ENCODE data around the gene SNU13.
"Not testable (repeated sequence)": the region's sequence is repeated elsewhere in the genome, so short reads cannot be mapped to it uniquely, and the experiment has no call there.

SNU13 gene

DNA sequence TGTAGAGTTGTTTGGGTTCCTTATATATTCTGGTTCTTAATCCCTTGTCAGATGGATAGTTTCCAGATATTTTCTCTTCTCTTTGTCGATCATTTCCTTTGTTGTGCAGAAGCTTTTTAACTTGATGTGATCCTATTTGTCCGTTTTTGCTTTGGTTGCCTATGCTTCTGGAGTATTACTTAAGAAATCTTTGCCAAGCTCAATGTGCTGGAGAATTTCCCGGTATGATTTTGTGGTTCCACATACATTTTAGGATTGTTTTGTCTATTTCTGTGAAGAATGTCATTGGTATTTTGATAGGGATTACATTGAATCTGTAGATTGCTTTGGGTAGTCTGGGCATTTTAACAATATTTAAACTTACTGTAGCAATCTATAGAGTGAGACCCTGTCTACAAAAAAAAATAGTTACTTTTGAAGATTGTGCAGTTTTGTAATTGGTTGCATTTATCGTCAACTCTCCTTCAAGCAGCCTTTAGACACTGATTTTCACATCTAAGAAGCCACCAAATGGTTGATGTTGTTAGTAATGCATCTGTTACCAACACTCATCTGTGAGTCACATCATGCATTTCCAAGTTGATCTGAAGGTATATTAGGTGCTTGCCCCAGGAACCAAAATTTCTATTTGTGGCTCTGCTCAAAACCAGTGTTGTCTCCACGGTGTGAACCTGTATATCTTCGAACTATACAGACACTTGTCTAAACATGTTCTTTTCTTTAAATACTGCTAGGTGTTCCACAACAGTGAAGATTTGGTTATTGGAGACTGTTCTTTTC lies 46.1 kb downstream of the SNU13 start:
- TF ChIP-seq, protein P1, sequence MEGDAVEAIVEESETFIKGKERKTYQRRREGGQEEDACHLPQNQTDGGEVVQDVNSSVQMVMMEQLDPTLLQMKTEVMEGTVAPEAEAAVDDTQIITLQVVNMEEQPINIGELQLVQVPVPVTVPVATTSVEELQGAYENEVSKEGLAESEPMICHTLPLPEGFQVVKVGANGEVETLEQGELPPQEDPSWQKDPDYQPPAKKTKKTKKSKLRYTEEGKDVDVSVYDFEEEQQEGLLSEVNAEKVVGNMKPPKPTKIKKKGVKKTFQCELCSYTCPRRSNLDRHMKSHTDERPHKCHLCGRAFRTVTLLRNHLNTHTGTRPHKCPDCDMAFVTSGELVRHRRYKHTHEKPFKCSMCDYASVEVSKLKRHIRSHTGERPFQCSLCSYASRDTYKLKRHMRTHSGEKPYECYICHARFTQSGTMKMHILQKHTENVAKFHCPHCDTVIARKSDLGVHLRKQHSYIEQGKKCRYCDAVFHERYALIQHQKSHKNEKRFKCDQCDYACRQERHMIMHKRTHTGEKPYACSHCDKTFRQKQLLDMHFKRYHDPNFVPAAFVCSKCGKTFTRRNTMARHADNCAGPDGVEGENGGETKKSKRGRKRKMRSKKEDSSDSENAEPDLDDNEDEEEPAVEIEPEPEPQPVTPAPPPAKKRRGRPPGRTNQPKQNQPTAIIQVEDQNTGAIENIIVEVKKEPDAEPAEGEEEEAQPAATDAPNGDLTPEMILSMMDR (IDR thresholded peaks at IDR 0.05; ENCODE audit: unreplicated experiment in 3 of 3) = no peak
- no peak overlapping the region for H3K27ac Mint-ChIP-seq
- H3K36me3 Mint-ChIP-seq (ENCODE audit: low read depth) = peaks cover 70% of the 10 kb centered on the region
- H3K27me3 Mint-ChIP-seq (ENCODE audit: low read depth) = no peaks in the 10 kb centered on the region
- no peak overlapping the region for H3K4me3 Mint-ChIP-seq
- no peaks in the 10 kb centered on the region for H3K9me3 Mint-ChIP-seq
- no peaks in the 10 kb centered on the region for H3K4me1 Mint-ChIP-seq

DNA sequence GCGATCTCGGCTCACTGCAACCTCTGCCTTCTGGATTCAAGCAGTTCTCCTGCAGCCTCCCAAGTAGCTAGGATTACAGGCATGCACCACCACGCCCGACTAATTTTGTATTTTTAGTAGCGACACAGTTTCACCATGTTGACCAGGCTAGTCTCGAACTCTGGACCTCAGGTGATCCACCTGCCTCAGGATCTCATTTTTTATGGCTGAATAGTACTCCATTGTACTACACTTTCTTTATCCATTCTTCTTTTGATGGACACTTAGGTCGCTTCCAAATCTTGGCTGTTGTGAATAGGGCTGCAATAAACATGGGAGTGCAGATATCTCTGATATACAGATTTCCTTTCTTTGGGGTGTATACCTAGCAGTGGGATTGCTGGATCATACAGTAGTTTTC lies 46.8 kb downstream of the SNU13 start:
- H3K27ac Mint-ChIP-seq = no peak overlapping the region
- no peaks in the 10 kb centered on the region for H3K27me3 Mint-ChIP-seq (ENCODE audit: low read depth)
- TF ChIP-seq, protein P1 (IDR thresholded peaks at IDR 0.05; ENCODE audit: unreplicated experiment in 3 of 3) = no peak
- H3K9me3 Mint-ChIP-seq = no peaks in the 10 kb centered on the region
- no peak overlapping the region for H3K4me3 Mint-ChIP-seq
- peaks cover 71% of the 10 kb centered on the region for H3K36me3 Mint-ChIP-seq (ENCODE audit: low read depth)
- no peaks in the 10 kb centered on the region for H3K4me1 Mint-ChIP-seq

DNA sequence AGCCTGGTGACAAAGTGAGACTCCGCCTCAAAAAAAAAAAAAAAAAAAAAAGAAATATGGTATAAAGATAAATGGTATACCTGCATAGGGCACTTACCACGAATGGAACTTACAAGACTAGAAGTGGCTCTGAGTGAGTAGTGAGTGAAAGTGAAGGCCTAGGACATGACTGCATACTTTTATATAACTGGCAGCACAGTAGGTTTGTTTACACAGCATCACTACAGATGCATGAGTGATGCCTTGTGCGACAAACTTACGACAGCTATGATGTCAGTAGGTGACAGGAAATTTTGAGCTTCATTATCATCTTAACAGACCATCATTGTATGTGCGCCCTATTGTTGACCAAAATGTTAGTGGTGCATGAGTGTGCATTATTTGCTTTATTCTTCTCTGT lies 49.9 kb downstream of the SNU13 start:
- H3K27me3 Mint-ChIP-seq (ENCODE audit: low read depth) = no peaks in the 10 kb centered on the region
- H3K4me3 Mint-ChIP-seq = no peak overlapping the region
- TF ChIP-seq, protein P1 (IDR thresholded peaks at IDR 0.05; ENCODE audit: unreplicated experiment in 3 of 3) = no peak
- no peaks in the 10 kb centered on the region for H3K9me3 Mint-ChIP-seq
- peaks cover 80% of the 10 kb centered on the region for H3K36me3 Mint-ChIP-seq (ENCODE audit: low read depth)
- no peak overlapping the region for H3K27ac Mint-ChIP-seq
- no peaks in the 10 kb centered on the region for H3K4me1 Mint-ChIP-seq

DNA sequence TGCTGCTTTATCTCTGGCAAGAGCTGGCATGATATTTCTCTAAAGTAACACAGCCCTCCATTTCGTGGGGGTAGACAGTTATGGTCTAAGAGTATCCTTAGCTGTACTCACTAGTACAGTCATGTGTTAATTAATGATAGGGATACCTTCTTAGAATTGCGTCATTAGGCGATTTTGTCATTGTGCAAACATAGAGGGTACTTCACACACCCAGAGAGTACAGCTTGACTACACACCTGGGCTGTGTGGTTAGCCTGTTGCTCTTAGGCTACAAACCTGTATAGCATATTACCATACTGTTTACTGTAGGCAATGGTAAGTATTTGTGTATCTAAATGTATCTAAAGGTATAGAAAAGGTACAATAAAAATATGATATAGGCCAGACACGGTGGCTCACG lies 50.5 kb downstream of the SNU13 start:
- Mint-ChIP-seq H3K4me1 (no peaks in the 10 kb centered on the region), H3K9me3 (no peaks in the 10 kb centered on the region), H3K27me3 (ENCODE audit: low read depth) (no peaks in the 10 kb centered on the region), H3K4me3 (no peak overlapping the region), H3K27ac (no peak overlapping the region), H3K36me3 (ENCODE audit: low read depth) (peaks cover 84% of the 10 kb centered on the region)
- TF ChIP-seq, protein P1 (IDR thresholded peaks at IDR 0.05; ENCODE audit: unreplicated experiment in 3 of 3) = no peak

DNA sequence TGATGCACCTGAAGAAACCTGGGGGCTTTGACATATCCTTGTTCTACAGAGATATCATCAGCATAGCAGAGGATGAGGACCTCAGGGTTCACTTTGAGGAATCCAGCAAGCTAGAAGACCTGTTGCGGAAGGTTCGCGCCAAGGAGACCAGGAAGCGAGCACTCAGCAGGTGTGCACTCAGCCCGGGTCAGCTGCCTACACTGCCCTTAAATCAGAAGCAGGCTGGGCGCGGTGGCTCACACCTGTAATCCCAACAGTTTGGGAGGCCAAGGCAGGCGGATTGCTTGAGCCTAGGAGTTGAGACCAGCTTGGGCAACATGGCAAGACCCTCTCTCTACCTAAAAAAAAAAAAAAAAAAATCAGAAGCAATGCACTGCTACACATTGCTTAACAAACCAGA lies 51.0 kb downstream of the SNU13 start:
- H3K27me3 Mint-ChIP-seq (ENCODE audit: low read depth); H3K9me3 Mint-ChIP-seq; H3K27ac Mint-ChIP-seq; H3K4me1 Mint-ChIP-seq; H3K4me3 Mint-ChIP-seq: not testable (repeated sequence)
- peaks cover 84% of the 10 kb centered on the region for H3K36me3 Mint-ChIP-seq (ENCODE audit: low read depth)

DNA sequence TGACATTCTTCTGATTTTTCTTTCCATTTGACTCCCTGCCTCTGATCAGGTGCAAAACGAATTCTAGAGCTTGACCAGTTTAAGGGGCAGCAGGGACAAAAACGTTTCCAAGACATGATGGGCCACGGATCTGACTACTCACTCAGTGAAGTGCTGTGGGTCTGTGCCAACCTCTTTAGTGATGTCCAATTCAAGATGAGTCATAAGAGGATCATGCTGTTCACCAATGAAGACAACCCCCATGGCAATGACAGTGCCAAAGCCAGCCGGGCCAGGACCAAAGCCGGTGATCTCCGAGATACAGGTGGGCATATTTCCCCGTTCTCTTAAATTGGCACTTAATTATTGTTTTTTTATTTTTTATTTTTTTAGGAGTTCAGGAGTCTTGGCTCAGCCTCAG lies 52.2 kb downstream of the SNU13 start:
- H3K27ac Mint-ChIP-seq = no peak overlapping the region
- peaks cover 83% of the 10 kb centered on the region for H3K36me3 Mint-ChIP-seq (ENCODE audit: low read depth)
- H3K9me3 Mint-ChIP-seq = no peaks in the 10 kb centered on the region
- H3K4me3 Mint-ChIP-seq = no peak overlapping the region
- no peaks in the 10 kb centered on the region for H3K4me1 Mint-ChIP-seq
- H3K27me3 Mint-ChIP-seq (ENCODE audit: low read depth) = no peaks in the 10 kb centered on the region
- TF ChIP-seq, protein P1 (IDR thresholded peaks at IDR 0.05; ENCODE audit: unreplicated experiment in 3 of 3) = no peak

DNA sequence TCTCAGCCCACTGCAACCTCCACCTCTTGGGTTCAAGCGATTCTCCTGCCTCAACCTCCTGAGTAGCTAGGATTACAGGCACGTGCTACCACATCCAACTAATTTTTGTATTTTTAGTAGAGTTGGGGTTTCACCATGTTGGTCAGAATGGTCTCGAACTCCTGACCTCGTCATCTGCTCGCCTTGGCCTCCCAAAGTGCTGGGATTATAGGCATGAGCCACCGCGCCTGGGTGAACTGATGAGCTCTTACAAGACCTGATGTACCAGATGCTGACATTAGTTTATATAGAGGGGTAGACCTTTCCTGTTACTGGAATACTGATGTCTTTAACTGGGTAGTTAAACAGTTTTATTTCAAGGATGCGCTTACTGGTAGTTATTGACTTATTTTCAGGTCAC lies 54.1 kb downstream of the SNU13 start:
- H3K4me3 Mint-ChIP-seq; H3K27ac Mint-ChIP-seq; H3K27me3 Mint-ChIP-seq (ENCODE audit: low read depth); H3K4me1 Mint-ChIP-seq; H3K9me3 Mint-ChIP-seq: not testable (repeated sequence)
- H3K36me3 Mint-ChIP-seq (ENCODE audit: low read depth) = peaks cover 78% of the 10 kb centered on the region

DNA sequence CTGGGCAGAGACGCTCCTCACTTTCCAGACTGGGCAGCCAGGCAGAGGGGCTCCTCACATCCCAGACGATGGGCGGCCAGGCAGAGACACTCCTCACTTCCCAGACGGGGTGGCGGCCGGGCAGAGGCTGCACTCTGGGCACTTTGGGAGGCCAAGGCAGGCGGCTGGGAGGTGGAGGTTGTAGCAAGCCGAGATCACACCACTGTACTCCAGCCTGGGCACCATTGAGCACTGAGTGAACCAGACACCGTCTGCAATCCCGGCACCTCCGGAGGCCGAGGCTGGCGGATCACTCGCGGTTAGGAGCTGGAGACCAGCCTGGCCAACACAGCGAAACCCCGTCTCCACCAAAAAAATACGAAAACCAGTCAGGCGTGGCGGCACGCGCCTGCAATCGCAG lies 57.1 kb downstream of the SNU13 start:
- not testable (repeated sequence) for H3K27me3 Mint-ChIP-seq (ENCODE audit: low read depth); H3K4me1 Mint-ChIP-seq; H3K27ac Mint-ChIP-seq; H3K4me3 Mint-ChIP-seq; H3K9me3 Mint-ChIP-seq
- peaks cover 91% of the 10 kb centered on the region for H3K36me3 Mint-ChIP-seq (ENCODE audit: low read depth)

DNA sequence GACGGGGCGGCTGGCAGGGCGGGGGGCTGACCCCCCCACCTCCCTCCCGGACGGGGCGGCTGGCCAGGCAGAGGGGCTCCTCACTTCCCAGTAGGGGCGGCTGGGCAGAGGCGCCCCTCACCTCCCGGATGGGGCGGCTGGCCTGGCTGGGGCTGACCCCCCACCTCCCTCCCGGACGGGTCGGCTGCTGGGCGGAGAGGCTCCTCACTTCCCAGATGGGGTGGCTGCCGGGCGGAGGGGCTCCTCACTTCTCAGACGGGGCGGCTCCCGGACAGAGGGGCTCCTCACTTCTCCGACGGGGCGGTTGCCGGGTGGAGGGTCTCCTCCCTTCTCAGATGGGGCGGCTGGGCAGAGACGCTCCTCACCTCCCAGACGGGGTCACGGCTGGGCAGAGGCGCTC lies 57.6 kb downstream of the SNU13 start:
- not testable (repeated sequence) for H3K27ac Mint-ChIP-seq; H3K9me3 Mint-ChIP-seq; H3K4me3 Mint-ChIP-seq; H3K4me1 Mint-ChIP-seq; H3K27me3 Mint-ChIP-seq (ENCODE audit: low read depth)
- H3K36me3 Mint-ChIP-seq (ENCODE audit: low read depth) = peaks cover 86% of the 10 kb centered on the region

All from nephron (organoid).